GM21423 (cell line): ENCODE results near the gene INHBB.
"Not testable (repeated sequence)": the region's sequence is repeated elsewhere in the genome, so short reads cannot be mapped to it uniquely, and the experiment has no call there.

Experiments
- ATAC-seq: cut with Tn5 transposase; IDR thresholded peaks from one replicate; pipeline ENCODE4 v1.9.1; 2021; ENCODE audit warnings: mild to moderate bottlenecking, moderate library complexity; ENCODE audit not compliant: unreplicated experiment

Gene INHBB

GRCh38 chr2:120315367-120316033, 30.4 kb upstream of the INHBB start:
- ATAC-seq = no peak

- ATAC-seq = no peak
Measured at GRCh38 chr2:120316071-120316470, 29.9 kb upstream of the INHBB start.

GRCh38 chr2:120316528-120317179, 29.3 kb upstream of the INHBB start:
- no peak for ATAC-seq

GRCh38 chr2:120317180-120317533, 28.8 kb upstream of the INHBB start:
- ATAC-seq = no peak

GRCh38 chr2:120317916-120318315, 28.0 kb upstream of the INHBB start:
- ATAC-seq = no peak

GRCh38 chr2:120318626-120319025, 27.3 kb upstream of the INHBB start:
- ATAC-seq = no peak

- no peak for ATAC-seq
Measured at GRCh38 chr2:120319123-120319522, 26.8 kb upstream of the INHBB start.

GRCh38 chr2:120319686-120320317, 26.1 kb upstream of the INHBB start:
- ATAC-seq = no peak

GRCh38 chr2:120320318-120320851, 25.6 kb upstream of the INHBB start:
- ATAC-seq = no peak

GRCh38 chr2:120320887-120321556, 24.9 kb upstream of the INHBB start:
- not testable (repeated sequence) for ATAC-seq

GRCh38 chr2:120321721-120322284, 24.1 kb upstream of the INHBB start:
- no peak for ATAC-seq

GRCh38 chr2:120322329-120322728, 23.6 kb upstream of the INHBB start:
- no peak for ATAC-seq

- ATAC-seq = no peak
Measured at GRCh38 chr2:120323214-120323613, 22.7 kb upstream of the INHBB start.

- no peak for ATAC-seq
Measured at GRCh38 chr2:120323807-120324399, 22.0 kb upstream of the INHBB start.

GRCh38 chr2:120324933-120325332, 21.0 kb upstream of the INHBB start:
- ATAC-seq = no peak

- no peak for ATAC-seq
Measured at GRCh38 chr2:120326066-120326465, 19.9 kb upstream of the INHBB start.

- ATAC-seq = no peak
Measured at GRCh38 chr2:120330946-120331822, 14.8 kb upstream of the INHBB start.

GRCh38 chr2:120331903-120332302, 14.0 kb upstream of the INHBB start:
- no peak for ATAC-seq

GRCh38 chr2:120332384-120332783, 13.6 kb upstream of the INHBB start:
- ATAC-seq = no peak

- ATAC-seq = no peak
Measured at GRCh38 chr2:120334068-120334467, 11.9 kb upstream of the INHBB start.
